Muscle of leg (tissue), 11 donors: Measurements from ENCODE around the gene KIAA1614. TPM values are rescaled to one million over a fixed set of nuclear protein-coding genes. Genes with fewer than 3 reads are reported as not detected.

ENCODE experiments used
- DNase-seq: peaks from one replicate; pipeline ENCODE4 v3.0.0; 2013
- H3K27ac ChIP-seq: one replicate; pipeline ENCODE4 v1.5.1; 2013; ENCODE audit warnings: mild to moderate bottlenecking, low read length, control low read depth
- H3K27me3 ChIP-seq: one replicate; pipeline ENCODE4 v1.6.1; 2013; ENCODE audit warnings: low read length; ENCODE audit not compliant: control insufficient read depth, insufficient read depth
- H3K36me3 ChIP-seq: one replicate; pipeline ENCODE4 v1.6.1; 2013; ENCODE audit warnings: low read length; ENCODE audit not compliant: control insufficient read depth, insufficient read depth
- H3K4me1 ChIP-seq: one replicate; pipeline ENCODE4 v1.6.1; 2013; ENCODE audit warnings: low read length; ENCODE audit not compliant: control insufficient read depth, insufficient read depth
- H3K4me3 ChIP-seq: one replicate; pipeline ENCODE4 v1.5.1; 2013; ENCODE audit warnings: low read length, control low read depth
- H3K9me3 ChIP-seq: replicated peaks from 2 replicates; pipeline ENCODE4 v1.6.1; 2013; ENCODE audit warnings: low read depth, low read length; ENCODE audit not compliant: control insufficient read depth
- WGBS: methylation state at CpG from one replicate; pipeline ENCODE4 v1.1.5; 2013; ENCODE audit warnings: missing lambda C conversion rate; ENCODE audit not compliant: insufficient coverage; 5-methylcytosine and 5-hydroxymethylcytosine counted together
- polyA plus RNA-seq, 8 donors: library from polyadenylated mRNA; unstranded; fragments of 120-200 nt; gene quantifications; one replicate each; pipeline versions ENCODE4 v1.2.1 to v1.2.3, GENCODE V29; 2013; ENCODE audit warnings: inconsistent platforms in 1 of 8, low replicate concordance in 1 of 8; ENCODE audit not compliant: insufficient read length in 8 of 8, insufficient read depth in 1 of 8
- total RNA-seq: library from RNA; stranded (reverse); fragments of 120-200 nt; gene quantifications from one replicate; pipeline ENCODE4 v1.2.4, GENCODE V29; 2013

KIAA1614 gene
- total and polyA plus RNA-seq, 9 donors, result 10.0 to 16.3 (median 12.3) TPM

DNA sequence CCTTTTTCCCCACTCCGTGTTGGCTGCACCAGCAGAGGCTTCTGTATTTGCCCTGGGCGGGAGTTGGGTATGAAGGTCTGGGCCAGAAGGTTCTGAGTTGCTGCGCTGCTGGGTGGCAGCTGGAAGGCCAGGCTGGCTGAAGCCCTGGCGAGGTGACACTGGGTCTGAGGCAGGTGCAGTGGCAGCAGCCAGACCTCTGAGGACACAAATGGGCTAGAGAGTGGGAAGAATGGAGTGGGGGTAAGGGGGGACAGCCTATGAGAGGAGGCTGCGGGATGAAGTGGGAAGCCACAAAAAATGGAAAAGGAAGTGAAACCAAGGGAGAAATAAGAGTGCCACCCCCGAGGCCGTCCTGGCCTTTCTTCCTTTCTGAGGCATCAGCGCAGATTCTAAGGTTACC, 56.7 kb downstream of the KIAA1614 start:
- DNase-seq, result no peak
- Histone ChIP-seq H3K9me3 (no peaks in the 10 kb centered on the region), H3K4me3 (no peak overlapping the region), H3K27ac (peak overlapping the region; percentile 3), H3K36me3 (peaks cover 36% of the 10 kb centered on the region), H3K27me3 (no peaks in the 10 kb centered on the region), H3K4me1 (peaks cover 35% of the 10 kb centered on the region)
- 63% methylated on average over 6 of the region's 8 CpGs for WGBS

DNA sequence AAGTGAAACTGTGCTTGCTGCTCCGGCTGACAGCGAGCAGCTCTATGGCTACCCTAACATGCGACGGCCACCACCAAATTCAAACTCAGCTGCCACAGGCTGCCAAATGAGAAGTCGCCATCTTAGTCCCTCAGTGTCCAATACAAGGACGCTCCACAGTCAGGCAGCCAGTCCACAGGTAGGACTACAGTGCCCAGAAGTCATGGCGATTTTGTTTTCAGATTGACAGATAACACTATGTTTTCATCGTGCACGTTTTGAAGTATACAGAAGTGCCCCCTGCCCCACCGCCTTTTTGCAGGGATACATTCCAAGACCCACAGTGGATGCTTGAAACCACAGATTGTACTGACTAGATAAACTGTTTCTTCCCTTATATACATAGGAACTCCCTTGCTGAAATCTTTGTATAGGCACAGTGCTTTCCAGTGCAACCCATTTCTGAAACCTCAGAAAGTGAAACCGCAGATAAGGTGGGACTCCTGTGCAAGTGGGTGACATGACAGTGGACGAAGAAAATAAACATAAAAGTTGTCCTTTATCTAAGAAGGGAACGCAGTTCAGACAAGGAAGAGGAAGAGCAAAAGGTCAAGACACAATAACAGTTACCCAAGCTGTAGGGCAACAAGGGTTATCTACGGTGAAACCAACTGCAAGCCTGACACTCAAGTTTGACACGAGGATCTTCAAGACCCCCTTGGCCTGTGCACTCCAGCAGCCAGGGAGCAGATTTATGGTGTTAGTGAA, 57.8 kb downstream of the KIAA1614 start:
- Histone ChIP-seq H3K36me3 (peaks cover 35% of the 10 kb centered on the region), H3K4me3 (no peak overlapping the region), H3K27me3 (no peaks in the 10 kb centered on the region), H3K9me3 (no peaks in the 10 kb centered on the region), H3K27ac (peak overlapping the region; percentile 20), H3K4me1 (peaks cover 35% of the 10 kb centered on the region)
- 96% methylated on average over 12 of the region's 15 CpGs for WGBS
- no peak for DNase-seq

DNA sequence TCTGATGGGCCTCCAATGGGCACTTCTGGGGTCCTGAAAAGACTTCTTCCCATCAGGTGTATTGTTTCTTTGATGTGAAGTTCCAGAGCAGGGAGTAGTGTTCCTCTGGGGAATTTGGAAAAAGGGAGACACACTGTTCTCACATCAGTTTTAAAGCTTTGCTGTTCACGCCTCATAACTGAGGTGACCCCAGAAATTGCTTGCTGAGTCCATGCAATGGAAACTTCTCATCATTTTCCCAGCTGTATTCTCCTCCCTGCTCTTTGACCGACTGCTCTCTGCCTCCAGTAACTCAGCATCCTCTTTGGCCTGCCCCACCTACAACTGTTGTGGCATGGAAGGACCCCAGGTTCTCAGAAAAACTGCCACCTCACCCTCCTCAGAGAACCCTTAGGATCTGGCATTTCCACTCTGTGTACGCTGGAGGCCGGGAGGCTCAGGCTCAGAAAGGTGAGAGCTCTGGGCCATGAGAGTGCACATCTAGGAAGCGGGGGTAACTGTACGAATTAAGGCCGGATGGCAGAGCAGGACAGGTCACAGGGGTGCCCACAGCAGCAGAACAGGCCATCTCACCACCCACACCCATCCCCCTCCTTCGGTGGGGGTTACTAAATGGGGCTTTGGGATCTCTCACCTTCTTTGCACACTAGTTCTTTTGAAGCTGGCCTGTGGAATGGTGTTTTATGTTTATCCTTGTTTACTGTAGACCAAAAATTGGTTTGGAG, 58.7 kb downstream of the KIAA1614 start:
- Histone ChIP-seq H3K4me3 (no peak overlapping the region), H3K27ac (no peak overlapping the region), H3K4me1 (peaks cover 36% of the 10 kb centered on the region), H3K36me3 (peaks cover 44% of the 10 kb centered on the region), H3K27me3 (no peaks in the 10 kb centered on the region), H3K9me3 (no peaks in the 10 kb centered on the region)
- WGBS, result 94% methylated on average over 4 of the region's 8 CpGs
- no peak for DNase-seq

DNA sequence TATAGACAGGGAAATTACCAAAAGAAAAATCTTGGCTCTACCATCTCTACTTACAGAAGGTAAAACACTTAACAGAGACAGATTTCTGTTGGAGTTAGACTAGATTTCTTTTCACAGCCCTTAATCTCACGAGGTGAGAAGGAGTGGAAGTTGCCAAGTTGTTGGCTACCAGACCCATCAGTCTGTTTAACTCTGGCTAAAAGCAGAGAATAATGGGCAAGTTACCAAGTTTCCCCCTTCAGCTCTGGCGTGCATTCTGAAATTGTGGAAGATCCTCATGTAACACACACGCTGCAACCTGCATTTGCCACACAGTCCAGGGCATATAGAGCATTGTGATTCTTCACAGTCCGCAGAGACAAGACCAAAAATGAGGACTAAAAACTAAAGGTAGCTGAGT, 60.7 kb downstream of the KIAA1614 start:
- no peaks in the 10 kb centered on the region for H3K27me3 ChIP-seq
- H3K4me1 ChIP-seq, result peaks cover 23% of the 10 kb centered on the region
- peaks cover 54% of the 10 kb centered on the region for H3K36me3 ChIP-seq
- DNase-seq, result peak; percentile 86
- H3K27ac ChIP-seq, result no peak overlapping the region
- H3K4me3 ChIP-seq, result no peak overlapping the region
- no peaks in the 10 kb centered on the region for H3K9me3 ChIP-seq
- no CpG with 5 or more reads among the region's 4 CpGs for WGBS

DNA sequence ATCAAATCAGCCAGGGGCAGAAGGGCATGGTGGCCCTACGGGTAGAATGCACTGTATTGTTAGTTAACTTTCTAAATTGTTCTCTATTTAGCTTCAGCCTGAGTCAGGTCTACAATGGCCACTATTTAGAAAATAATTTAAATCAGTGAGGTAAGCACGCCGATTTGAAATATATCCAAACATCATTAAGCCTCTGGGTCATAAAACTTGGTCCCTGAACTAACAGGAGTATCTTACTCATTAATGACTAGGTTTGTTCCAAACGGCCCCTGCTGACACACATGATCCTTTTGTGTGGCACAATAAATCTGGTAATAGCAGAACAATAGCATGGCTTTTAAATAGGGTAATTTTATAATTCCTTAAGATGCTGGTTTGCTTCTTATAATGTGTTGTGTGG, 61.5 kb downstream of the KIAA1614 start:
- Histone ChIP-seq H3K36me3 (peaks cover 52% of the 10 kb centered on the region), H3K27ac (no peak overlapping the region), H3K9me3 (no peaks in the 10 kb centered on the region), H3K4me1 (peaks cover 14% of the 10 kb centered on the region), H3K4me3 (no peak overlapping the region), H3K27me3 (no peaks in the 10 kb centered on the region)
- DNase-seq, result no peak
- no CpG with 5 or more reads among the region's 4 CpGs for WGBS

DNA sequence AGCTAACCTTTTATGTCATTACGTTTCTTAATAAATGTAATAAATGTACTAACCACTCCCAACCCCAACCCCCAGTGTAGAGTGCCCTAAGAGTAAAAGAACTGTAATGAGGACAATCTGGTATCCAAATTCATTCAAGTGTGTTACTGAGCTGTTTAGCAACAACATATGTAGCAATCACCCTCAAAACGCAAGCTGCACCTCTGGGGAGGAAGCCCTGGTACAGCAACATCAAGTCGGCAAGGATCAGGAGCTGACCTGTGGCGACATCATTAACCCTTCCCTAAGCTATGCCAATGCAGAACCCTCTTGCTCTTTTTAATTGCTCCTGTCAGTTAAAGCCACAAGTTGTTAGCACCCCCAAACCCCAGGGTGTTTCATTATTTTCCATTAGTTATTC, 62.9 kb downstream of the KIAA1614 start:
- 33% methylated on average over 2 of the region's 4 CpGs for WGBS
- Histone ChIP-seq H3K27me3 (no peaks in the 10 kb centered on the region), H3K9me3 (no peaks in the 10 kb centered on the region), H3K36me3 (peaks cover 49% of the 10 kb centered on the region), H3K4me3 (no peak overlapping the region), H3K27ac (no peak overlapping the region), H3K4me1 (peaks cover 4% of the 10 kb centered on the region)
- no peak for DNase-seq

DNA sequence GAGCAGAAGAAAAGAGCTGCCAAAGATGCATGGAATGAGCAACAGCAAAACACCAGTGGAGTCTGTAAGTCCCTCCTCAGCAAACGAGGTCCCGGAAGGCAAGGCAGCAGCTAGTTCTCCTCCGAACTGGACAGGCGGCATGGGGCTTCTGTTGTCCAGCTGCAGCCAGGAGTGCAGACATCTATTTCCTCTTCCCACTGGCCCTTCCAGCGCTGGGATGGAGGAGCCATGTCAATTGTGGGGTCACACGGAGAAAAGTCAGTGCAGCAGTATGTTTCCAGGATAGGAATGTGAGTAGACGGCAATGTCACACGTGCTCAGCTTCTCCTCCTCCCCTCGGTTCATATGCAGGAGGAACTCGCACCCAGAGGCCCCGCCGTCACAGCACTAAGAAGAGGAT, 63.5 kb downstream of the KIAA1614 start:
- no peaks in the 10 kb centered on the region for H3K9me3 ChIP-seq
- no peaks in the 10 kb centered on the region for H3K27me3 ChIP-seq
- DNase-seq, result no peak
- H3K4me1 ChIP-seq, result peaks cover 4% of the 10 kb centered on the region
- peaks cover 51% of the 10 kb centered on the region for H3K36me3 ChIP-seq
- WGBS, result 64% methylated on average over 7 of the region's 12 CpGs
- no peak overlapping the region for H3K27ac ChIP-seq
- no peak overlapping the region for H3K4me3 ChIP-seq

DNA sequence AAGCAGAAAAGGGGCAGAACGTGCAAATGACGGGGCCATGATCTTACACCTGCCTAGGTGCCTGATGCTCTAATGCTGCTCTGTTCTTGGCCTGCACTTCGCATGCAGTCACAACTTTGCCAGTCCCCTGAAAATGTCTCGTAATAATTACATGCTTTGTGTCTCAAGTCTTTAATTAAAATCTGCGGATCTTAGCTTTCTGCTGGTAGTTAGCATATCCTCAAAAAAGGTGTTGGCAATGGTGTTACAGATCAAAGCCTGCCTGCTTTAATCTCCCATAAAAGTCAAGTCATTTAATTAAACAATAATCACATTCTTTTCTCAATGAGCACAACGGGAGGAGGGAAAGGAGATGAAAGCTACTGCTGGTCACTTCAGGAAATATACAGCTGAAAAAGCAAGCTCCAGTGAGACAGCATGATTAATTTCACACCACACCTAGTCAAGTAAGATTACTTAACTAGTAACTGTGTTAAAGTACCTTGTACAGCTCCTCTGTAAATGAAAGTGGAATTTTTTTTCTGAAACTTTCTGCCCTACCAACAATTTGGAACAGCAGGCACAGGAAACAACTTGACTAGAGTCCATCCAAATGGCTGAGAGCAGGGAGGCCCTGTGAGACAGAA, 64.1 kb downstream of the KIAA1614 start:
- no peak for DNase-seq
- Histone ChIP-seq H3K36me3 (peaks cover 50% of the 10 kb centered on the region), H3K27me3 (no peaks in the 10 kb centered on the region), H3K9me3 (no peaks in the 10 kb centered on the region), H3K4me3 (no peak overlapping the region), H3K27ac (no peak overlapping the region), H3K4me1 (peaks cover 4% of the 10 kb centered on the region)
- 84% methylated on average over 3 of the region's 6 CpGs for WGBS

DNA sequence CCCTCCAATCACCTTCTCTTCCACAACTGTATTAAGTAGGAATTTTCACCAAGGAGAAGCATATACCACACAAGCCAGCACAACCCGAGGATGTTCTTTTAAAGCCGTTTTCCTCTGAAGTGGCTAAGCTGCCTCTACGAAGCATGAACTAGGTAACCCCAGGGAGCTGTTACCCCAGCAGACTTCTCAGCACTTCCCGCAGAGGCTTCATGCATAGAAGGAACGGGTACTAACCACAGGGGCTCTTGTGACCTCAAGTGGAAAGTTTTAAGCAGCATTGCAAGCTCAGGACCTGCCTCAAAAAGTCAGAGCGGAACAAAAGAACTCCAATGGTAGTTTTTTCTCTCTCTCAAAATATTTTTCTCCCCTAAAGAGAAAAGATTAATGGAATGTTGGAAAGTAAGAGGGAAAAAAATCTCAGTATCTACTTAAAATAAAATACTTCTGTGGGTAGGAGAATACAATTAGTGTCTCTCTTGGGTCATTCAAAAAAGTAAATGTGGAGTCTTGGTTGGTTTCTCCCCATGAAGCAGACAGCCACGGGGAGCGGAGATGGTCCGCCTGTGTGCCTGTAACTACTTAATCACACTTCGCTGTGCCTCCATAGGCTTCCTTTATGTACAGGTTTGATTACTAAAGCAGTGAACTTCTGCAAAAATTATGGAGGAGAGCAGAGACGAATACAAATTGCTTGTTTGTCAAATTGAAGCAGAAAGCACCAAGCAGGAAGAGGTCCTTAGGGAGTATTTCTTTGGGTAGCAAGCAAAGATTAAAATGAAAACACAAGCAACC, 69.1 kb downstream of the KIAA1614 start:
- Histone ChIP-seq H3K4me3 (no peak overlapping the region), H3K27me3 (no peaks in the 10 kb centered on the region), H3K4me1 (no peaks in the 10 kb centered on the region), H3K9me3 (no peaks in the 10 kb centered on the region), H3K36me3 (peaks cover 53% of the 10 kb centered on the region), H3K27ac (no peak overlapping the region)
- DNase-seq, result peak; percentile 51
- 43% methylated on average over 4 of the region's 11 CpGs for WGBS

DNA sequence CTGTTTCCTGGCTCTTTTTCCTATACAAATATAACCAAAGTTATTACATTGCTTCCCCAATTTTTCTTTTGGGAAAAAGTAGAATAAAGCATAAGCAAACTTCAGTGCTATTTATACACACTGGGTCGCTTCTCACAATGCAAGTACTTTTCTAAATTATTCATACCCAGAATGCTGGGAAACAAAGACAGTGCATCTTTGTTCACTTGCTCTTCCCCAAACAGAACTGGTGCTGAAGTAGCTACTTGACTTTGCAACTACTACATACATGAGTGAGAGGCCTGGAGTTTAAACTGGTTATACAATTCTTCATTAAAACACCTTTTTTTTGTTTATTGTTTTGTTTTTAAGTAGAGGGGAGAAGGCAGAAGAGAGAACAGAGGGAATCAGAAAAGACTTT, 69.7 kb downstream of the KIAA1614 start:
- peaks cover 52% of the 10 kb centered on the region for H3K36me3 ChIP-seq
- WGBS, result no CpG with 5 or more reads among the region's 1 CpG

More for the DNA sequence above, 69.7 kb downstream of the KIAA1614 start:
- no peaks in the 10 kb centered on the region for H3K4me1 ChIP-seq
- H3K27me3 ChIP-seq, result no peaks in the 10 kb centered on the region
- DNase-seq, result no peak
- H3K9me3 ChIP-seq, result no peaks in the 10 kb centered on the region
- no peak overlapping the region for H3K27ac ChIP-seq
- no peak overlapping the region for H3K4me3 ChIP-seq
